GM12878 (cell line): Measurements from ENCODE around the gene DDX19B. TPM values are rescaled to one million over a fixed set of nuclear protein-coding genes. Genes with fewer than 3 reads are reported as not detected.

ENCODE experiments used
- CHD4 ChIP-seq: fragments of 200-600 bp; sonication (generic); IDR thresholded peaks from 2 replicates; pipeline ENCODE4 v1.6.1; 2016; ENCODE audit warnings: mild to moderate bottlenecking
- E2F8 ChIP-seq: fragments of 450-650 bp; IDR thresholded peaks from 2 replicates; pipeline ENCODE4 v1.6.1; 2018; ENCODE audit warnings: mild to moderate bottlenecking, low read depth, moderate library complexity; ENCODE audit not compliant: partially characterized antibody
- JUND ChIP-seq: IDR thresholded peaks from 2 replicates; pipeline ENCODE4 v1.6.1; 2012; ENCODE audit warnings: low read depth, mild to moderate bottlenecking, low read length, improper control_type of control experiment, moderate library complexity
- MTA3 ChIP-seq: IDR thresholded peaks from 2 replicates; pipeline ENCODE4 v1.6.1; 2012; ENCODE audit warnings: low read length, inconsistent platforms, borderline replicate concordance
- MYC ChIP-seq: IDR thresholded peaks from 2 replicates; pipeline ENCODE4 v1.6.1; 2011; ENCODE audit warnings: mild to moderate bottlenecking, low read length, moderate library complexity, inconsistent platforms; ENCODE audit not compliant: insufficient read depth, insufficient replicate concordance, insufficient read length, severe bottlenecking
- NKRF ChIP-seq: fragments of 450-650 bp; conservative IDR thresholded peaks from 2 replicates; pipeline ENCODE4 v1.6.1; 2017; ENCODE audit warnings: mild to moderate bottlenecking, moderate library complexity
- PKNOX1 ChIP-seq: fragments of 450-650 bp; IDR thresholded peaks from 2 replicates; pipeline ENCODE4 v1.6.1; 2016; ENCODE audit warnings: mild to moderate bottlenecking
- RAD51 ChIP-seq: fragments of 450-650 bp; IDR thresholded peaks from 2 replicates; pipeline ENCODE4 v1.6.1; 2016; ENCODE audit warnings: moderate library complexity, mild to moderate bottlenecking, inconsistent platforms
- SMAD1 ChIP-seq: fragments of 450-650 bp; IDR thresholded peaks from 2 replicates; pipeline ENCODE4 v1.6.1; 2018; ENCODE audit warnings: mild to moderate bottlenecking, low read depth; ENCODE audit not compliant: partially characterized antibody
- TARDBP ChIP-seq: IDR thresholded peaks from 2 replicates; pipeline ENCODE4 v1.6.1; 2016; ENCODE audit warnings: borderline replicate concordance
- USF2 ChIP-seq: IDR thresholded peaks from 2 replicates; pipeline ENCODE4 v1.6.1; 2011; ENCODE audit warnings: low read depth, low read length, improper control_type of control experiment, borderline replicate concordance
- ZBTB4 ChIP-seq: fragments of 450-650 bp; formaldehyde crosslinking; IDR thresholded peaks from 2 replicates; pipeline ENCODE4 v1.4.0; 2022; ENCODE audit warnings: mild to moderate bottlenecking, moderate library complexity
- polyA plus RNA-seq, 11 experiments: library from polyadenylated mRNA; depleted of rRNA in 4 of 11; unstranded in 6 of 11; stranded (reverse) in 5 of 11; fragments of >200 nt; fragmentation: Nextera tagmentation in 4 of 11; fragmentation: Illumina TruSeq in 1 of 11; extraction: Ambion mirVana in 4 of 11; extraction: Trizol in 1 of 11; gene quantifications; 1 replicate in 1 of 11; 2 replicates in 10 of 11; pipeline versions ENCODE4 v1.2.1 to v1.2.3, GENCODE V29; 2011 to 2016; ENCODE audit warnings: inconsistent platforms in 2 of 11, missing spikeins in 2 of 11, low read depth in 1 of 11
- total RNA-seq, 4 experiments: library from RNA; depleted of rRNA in 3 of 4; stranded (reverse); fragments of >200 nt in 3 of 4; fragmentation: Illumina TruSeq in 1 of 4; extraction: Trizol in 1 of 4; gene quantifications; 2 replicates each; pipeline versions ENCODE4 v1.2.1 to v1.2.3, GENCODE V29; 2013 to 2021

Gene DDX19B
- total and polyA plus RNA-seq, 10 of the 15 experiments (the other 5 are each of a cell fraction or from before 2014, with no cell fraction given): 14.1 to 69.1 (median 42.5) TPM

- TF ChIP-seq USF2: no peak
- TF ChIP-seq SMAD1: no peak
- no peak for TF ChIP-seq RAD51
- peak; percentile 85 for TF ChIP-seq NKRF
- no peak for TF ChIP-seq JUND
- no peak for TF ChIP-seq MTA3
- TF ChIP-seq CHD4: no peak
- no peak for TF ChIP-seq ZBTB4 (CRISPR knock-in tag)
- TF ChIP-seq TARDBP: no peak
- TF ChIP-seq MYC: peak; percentile 20
- TF ChIP-seq PKNOX1: peak; percentile 55
- no peak for TF ChIP-seq E2F8
Observed at GRCh38 chr16:70298988-70299938, at the start of gene DDX19B (continued).
